A549 (cell line): ENCODE measurements around the gene MYO10. TPM values are rescaled to one million over a fixed set of nuclear protein-coding genes. Genes with fewer than 3 reads are reported as not detected.
A peak's percentile ranks its signal among the peaks of the same experiment; 100 is the strongest.

Experiments used
- ATAC-seq, 2 experiments: fragments of 200-7000 bp in 1 of 2; fragments of >200 bp in 1 of 2; cut with Nextera tagmentation in 1 of 2; cut with Tn5 transposase in 1 of 2; 3 replicates each; pipeline versions ENCODE4 v1.8.0 to v1.9.1; 2018 to 2020; ENCODE audit warnings: mild to moderate bottlenecking in 1 of 2, moderate library complexity in 1 of 2
- CTCF ChIA-PET: fragments of 300-600 bp; sonication (Branson Sonifier 250); formaldehyde crosslinking; extraction: SDS; loops from one replicate; lab custom pipeline; 2021; ENCODE audit warnings: antibody characterized with exemption, inconsistent platforms; lab: Yijun Ruan, JAX
- POLR2A ChIA-PET: fragments of 350-600 bp; formaldehyde crosslinking; extraction: SDS; loops from one replicate; lab custom pipeline; 2021; ENCODE audit warnings: antibody characterized with exemption, inconsistent platforms; lab: Yijun Ruan, JAX
- DNase-seq, 2 experiments: peaks; one replicate each; pipeline versions ENCODE4 v3.0.0 to v3.0.0-alpha.2; 2011 to 2016; ENCODE audit warnings: low read depth in 1 of 2, low spot score in 1 of 2
- FAIRE-seq: peaks from 2 replicates; lab custom pipeline; 2011; peaks lifted over from hg19 to GRCh38; lab: Jason Lieb, UNC
- H3K27ac ChIP-seq, 2 experiments: fragments of >200 bp; sonication (Bioruptor Twin); formaldehyde crosslinking; 3 replicates each; pipeline ENCODE4 v1.5.1; 2016 to 2017
- H3K4me1 ChIP-seq: fragments of >200 bp; sonication (Bioruptor Twin); formaldehyde crosslinking; 3 replicates; pipeline ENCODE4 v1.6.1; 2016
- H3K4me2 ChIP-seq: fragments of >200 bp; sonication (Bioruptor Twin); formaldehyde crosslinking; 3 replicates; pipeline ENCODE4 v1.6.1; 2016
- H3K4me3 ChIP-seq: fragments of >200 bp; sonication (Bioruptor Twin); formaldehyde crosslinking; 3 replicates; pipeline ENCODE4 v1.5.1; 2016
- H3K9me3 ChIP-seq: fragments of >200 bp; sonication (Bioruptor Twin); formaldehyde crosslinking; 3 replicates; pipeline ENCODE4 v1.6.1; 2016
- BHLHE40 ChIP-seq: IDR thresholded peaks from 2 replicates; pipeline ENCODE4 v1.6.1; 2012; ENCODE audit warnings: low read depth, low read length, inconsistent platforms
- EP300 ChIP-seq, 2 experiments: fragments of >200 bp; sonication (Bioruptor Twin); formaldehyde crosslinking; IDR thresholded peaks; 2 replicates in 1 of 2; 3 replicates in 1 of 2; pipeline ENCODE4 v1.6.1; 2016 to 2017
- FOSL2 ChIP-seq, 2 experiments: fragments of 450-650 bp in 1 of 2; fragments of >200 bp in 1 of 2; sonication (Bioruptor Twin) in 1 of 2; formaldehyde crosslinking; IDR thresholded peaks; 2 replicates each; pipeline versions ENCODE4 v1.5.0 to v1.6.1; 2016 to 2020; ENCODE audit warnings: mild to moderate bottlenecking in 1 of 2, moderate library complexity in 1 of 2
- GATA3 ChIP-seq: IDR thresholded peaks from 2 replicates; pipeline ENCODE4 v1.6.1; 2012; ENCODE audit warnings: borderline replicate concordance
- HOXA7 ChIP-seq: fragments of 250-450 bp; sonication (Bioruptor Pico); IDR thresholded peaks from 2 replicates; pipeline ENCODE4 v1.5.0; 2020; ENCODE audit warnings: mild to moderate bottlenecking, moderate library complexity
- HOXB13 ChIP-seq: fragments of 250-450 bp; sonication (Bioruptor Pico); IDR thresholded peaks from 2 replicates; pipeline ENCODE4 v1.5.0; 2020; ENCODE audit warnings: low read depth, mild to moderate bottlenecking, moderate library complexity
- JUN ChIP-seq, 2 experiments: fragments of >200 bp; sonication (Bioruptor Twin); formaldehyde crosslinking; IDR thresholded peaks; 2 replicates in 1 of 2; 3 replicates in 1 of 2; pipeline ENCODE4 v1.6.1; 2016 to 2017
- KDM5A ChIP-seq: fragments of 200-600 bp; sonication (generic); IDR thresholded peaks from 2 replicates; pipeline ENCODE4 v1.6.1; 2016; ENCODE audit warnings: antibody characterized with exemption, mild to moderate bottlenecking
- MAX ChIP-seq: IDR thresholded peaks from 2 replicates; pipeline ENCODE4 v1.6.1; 2012
- NR3C1 ChIP-seq: fragments of >200 bp; sonication (Bioruptor Twin); formaldehyde crosslinking; IDR thresholded peaks from 3 replicates; pipeline ENCODE4 v1.6.1; 2017
- RARB ChIP-seq: fragments of 250-450 bp; sonication (Bioruptor Pico); IDR thresholded peaks from 2 replicates; pipeline ENCODE4 v1.8.0; 2021; ENCODE audit warnings: mild to moderate bottlenecking, moderate library complexity
- SMC3 ChIP-seq: fragments of >200 bp; sonication (Bioruptor Twin); formaldehyde crosslinking; IDR thresholded peaks from 3 replicates; pipeline ENCODE4 v1.6.1; 2018; ENCODE audit warnings: inconsistent platforms
- TFCP2L1 ChIP-seq: fragments of 250-450 bp; sonication (Bioruptor Pico); IDR thresholded peaks from 2 replicates; pipeline ENCODE4 v1.5.0; 2021; ENCODE audit warnings: mild to moderate bottlenecking
- ZNF302 ChIP-seq: fragments of 250-450 bp; sonication (Bioruptor Pico); IDR thresholded peaks from 2 replicates; pipeline ENCODE4 v1.9.0; 2021; ENCODE audit warnings: inconsistent platforms, mild to moderate bottlenecking, moderate library complexity
- WGBS: methylation state at CpG from one replicate; pipeline ENCODE4 v1.1.6; 2017; ENCODE audit errors: missing lambda C conversion rate; 5-methylcytosine and 5-hydroxymethylcytosine counted together
- polyA plus RNA-seq, 4 experiments: library from polyadenylated mRNA; depleted of rRNA in 3 of 4; stranded (reverse); fragments of >200 nt; fragmentation: RNase III in 1 of 4; extraction: RNeasy Plus Mini Kit Qiagen cat#74134 plus additional on column Dnase treatment in 1 of 4; gene quantifications; 2 replicates in 3 of 4; 3 replicates in 1 of 4; pipeline ENCODE4 v1.2.3, GENCODE V29; 2011 to 2017
- TF ChIP-seq, protein P1 (sequence below): IDR thresholded peaks from 2 replicates; pipeline ENCODE4 v1.6.1; 2012
- TF ChIP-seq, protein P2 (sequence below): fragments of 250-450 bp; sonication (Bioruptor Pico); IDR thresholded peaks from 2 replicates; pipeline ENCODE4 v1.5.0; 2021; ENCODE audit warnings: mild to moderate bottlenecking, moderate library complexity, borderline replicate concordance

The MYO10 gene
- polyA plus RNA-seq, 2 of the 4 experiments (the other 2 are of a cell fraction): 68.0 to 68.5 TPM

- WGBS: 62% methylated on average over 8 of the region's 8 CpGs
- no peak overlapping the region for H3K4me3 ChIP-seq
- ATAC-seq: no peak
- H3K27ac ChIP-seq: peak overlapping the region; percentile 95
- no peaks in the 10 kb centered on the region for H3K9me3 ChIP-seq
- FAIRE-seq: no peak
- H3K4me2 ChIP-seq: peak overlapping the region; percentile 80
- POLR2A ChIA-PET: no interaction called here
- TF ChIP-seq, protein P1, sequence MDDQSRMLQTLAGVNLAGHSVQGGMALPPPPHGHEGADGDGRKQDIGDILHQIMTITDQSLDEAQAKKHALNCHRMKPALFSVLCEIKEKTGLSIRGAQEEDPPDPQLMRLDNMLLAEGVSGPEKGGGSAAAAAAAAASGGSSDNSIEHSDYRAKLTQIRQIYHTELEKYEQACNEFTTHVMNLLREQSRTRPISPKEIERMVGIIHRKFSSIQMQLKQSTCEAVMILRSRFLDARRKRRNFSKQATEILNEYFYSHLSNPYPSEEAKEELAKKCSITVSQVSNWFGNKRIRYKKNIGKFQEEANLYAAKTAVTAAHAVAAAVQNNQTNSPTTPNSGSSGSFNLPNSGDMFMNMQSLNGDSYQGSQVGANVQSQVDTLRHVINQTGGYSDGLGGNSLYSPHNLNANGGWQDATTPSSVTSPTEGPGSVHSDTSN: no peak
- TF ChIP-seq ZNF302 (CRISPR knock-in tag) (no peak), RARB (0 out of 2 replicates have a peak, but pooled peaks have one; percentile 60)
- TF ChIP-seq, protein P2, sequence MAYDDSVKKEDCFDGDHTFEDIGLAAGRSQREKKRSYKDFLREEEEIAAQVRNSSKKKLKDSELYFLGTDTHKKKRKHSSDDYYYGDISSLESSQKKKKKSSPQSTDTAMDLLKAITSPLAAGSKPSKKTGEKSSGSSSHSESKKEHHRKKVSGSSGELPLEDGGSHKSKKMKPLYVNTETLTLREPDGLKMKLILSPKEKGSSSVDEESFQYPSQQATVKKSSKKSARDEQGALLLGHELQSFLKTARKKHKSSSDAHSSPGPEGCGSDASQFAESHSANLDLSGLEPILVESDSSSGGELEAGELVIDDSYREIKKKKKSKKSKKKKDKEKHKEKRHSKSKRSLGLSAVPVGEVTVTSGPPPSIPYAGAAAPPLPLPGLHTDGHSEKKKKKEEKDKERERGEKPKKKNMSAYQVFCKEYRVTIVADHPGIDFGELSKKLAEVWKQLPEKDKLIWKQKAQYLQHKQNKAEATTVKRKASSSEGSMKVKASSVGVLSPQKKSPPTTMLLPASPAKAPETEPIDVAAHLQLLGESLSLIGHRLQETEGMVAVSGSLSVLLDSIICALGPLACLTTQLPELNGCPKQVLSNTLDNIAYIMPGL (CRISPR knock-in tag): no peak
- CTCF ChIA-PET: interaction anchor here (0.7 to 1.0 kb wide), 2 partner anchors 103 to 295 kb away, joined by 3 to 4 read pairs; no protein-coding TSS in a partner anchor
- peaks cover 93% of the 10 kb centered on the region for H3K4me1 ChIP-seq
- no peak for DNase-seq
These were observed 45.1 kb downstream of the MYO10 start for GRCh38 chr5:16891033-16891432.

DNA sequence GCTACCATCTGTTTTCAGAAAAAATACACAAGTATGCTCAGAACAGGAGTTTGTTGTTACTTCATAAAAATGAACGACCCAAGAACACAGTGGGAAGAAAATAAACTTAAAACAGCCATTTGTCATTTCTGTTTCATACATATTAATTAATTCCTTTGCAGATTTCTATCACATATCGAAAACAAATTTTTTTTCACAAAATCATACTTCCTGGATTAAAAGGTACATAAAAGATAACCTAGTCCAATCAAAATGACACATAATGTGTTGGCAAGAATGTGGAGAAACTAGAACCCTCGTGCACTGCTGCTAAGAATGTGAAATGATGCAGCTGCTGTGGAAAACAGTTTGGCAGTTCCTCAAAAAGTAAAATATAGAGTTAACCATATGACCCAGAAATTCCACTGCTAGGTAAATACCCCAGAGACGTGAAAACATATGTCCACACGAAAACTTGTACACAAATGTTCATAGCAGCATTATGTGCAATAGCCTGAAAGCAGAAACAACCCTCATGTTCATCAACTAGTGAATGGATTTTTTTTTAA, 46.0 kb downstream of the MYO10 start:
- peak in 1 of 2 experiments; percentile 44 for DNase-seq
- 0 out of 2 replicates have a peak, but pooled peaks have one; percentile 37 for TF ChIP-seq TFCP2L1 (CRISPR knock-in tag)
- TF ChIP-seq HOXB13 (CRISPR knock-in tag): 0 out of 2 replicates have a peak, but pooled peaks have one; percentile 1
- TF ChIP-seq FOSL2 (IDR thresholded peaks at IDR 0.05): no peak
- peak; percentile 41 for TF ChIP-seq FOSL2 (CRISPR knock-in tag; IDR thresholded peaks at IDR 0.05)
- TF ChIP-seq BHLHE40: no peak
- H3K4me1 ChIP-seq: peaks cover 93% of the 10 kb centered on the region
- peak overlapping the region; percentile 95 for H3K27ac ChIP-seq
- ChIA-PET CTCF (interaction anchor here (1.0 kb wide), 1 partner anchor 25 kb away, joined by 3 read pairs; no protein-coding TSS in a partner anchor), POLR2A (interaction anchor here (0.7 to 0.9 kb wide), 2 partner anchors 31 to 46 kb away, joined by 3 read pairs; partner anchors contain the start of gene MYO10)
- no peak for ATAC-seq
- no peak overlapping the region; the same call in 2 of the 3 replicates for H3K4me3 ChIP-seq
- no peaks in the 10 kb centered on the region for H3K9me3 ChIP-seq
- FAIRE-seq: no peak
- WGBS: 4% methylated on average over 5 of the region's 5 CpGs
- peak overlapping the region; percentile 80 for H3K4me2 ChIP-seq

GRCh38 chr5:16889203-16889971, 46.7 kb downstream of the MYO10 start:
- peak overlapping the region; percentile 95 for H3K27ac ChIP-seq
- peak overlapping the region; percentile 17; the same call in 1 of the 3 replicates for H3K4me3 ChIP-seq
- peak overlapping the region; percentile 80 for H3K4me2 ChIP-seq
- peaks cover 96% of the 10 kb centered on the region for H3K4me1 ChIP-seq
- ChIA-PET POLR2A (interaction anchor here (0.7 to 0.9 kb wide), 2 partner anchors 32 to 47 kb away, joined by 3 read pairs; partner anchors contain the start of gene MYO10), CTCF (interaction anchor here (1.0 kb wide), 1 partner anchor 25 kb away, joined by 3 read pairs; no protein-coding TSS in a partner anchor)
- no peaks in the 10 kb centered on the region for H3K9me3 ChIP-seq
- FAIRE-seq: no peak
- WGBS: 76% methylated on average over 8 of the region's 8 CpGs
- DNase-seq: peak in 1 of 2 experiments; percentile 72
- ATAC-seq: peak in 1 of 2 experiments; percentile 21; a peak in 3 of 6 replicates
- no peak for TF ChIP-seq RARB
- 0 out of 2 replicates have a peak, but pooled peaks have one; percentile 24 for TF ChIP-seq HOXB13 (CRISPR knock-in tag)
- TF ChIP-seq KDM5A: no peak
- TF ChIP-seq EP300 (IDR thresholded peaks at IDR 0.05): peak; percentile 12 to 58; a peak in 2 of 5 replicates
- TF ChIP-seq MAX: peak; percentile 32
- no peak for TF ChIP-seq BHLHE40
- peak; percentile 95 for TF ChIP-seq GATA3
- TF ChIP-seq JUN (IDR thresholded peaks at IDR 0.05): peak in 1 of 2 experiments; percentile 55; a peak in 2 of 5 replicates
- TF ChIP-seq NR3C1: no peak
- 0 out of 3 replicates have a peak, but pooled peaks have one; percentile 19 for TF ChIP-seq SMC3
- no peak for TF ChIP-seq HOXA7 (CRISPR knock-in tag)
- TF ChIP-seq, all 56 proteins: peak for 6
